Astrocyte of the cerebellum (primary cell): ENCODE results near the gene EDA.
"Not testable (repeated sequence)": the region's sequence is repeated elsewhere in the genome, so short reads cannot be mapped to it uniquely, and the experiment has no call there.

Experiments used
- DNase-seq: peaks from one replicate; pipeline ENCODE4 v3.0.0-alpha.2; 2011; ENCODE audit warnings: low read depth
- H3K4me3 ChIP-seq: 2 replicates; pipeline ENCODE4 v1.5.1; 2011; ENCODE audit warnings: mild to moderate bottlenecking, low read depth, low read length, moderate library complexity
- in situ Hi-C: cut with HindIII; loops from 2 replicates; pipeline ENCODE4 v1.10.0; 2017; ENCODE audit warnings: low sequenced_read_pairs
- TF ChIP-seq, protein P1 (sequence below): IDR thresholded peaks from 2 replicates; pipeline ENCODE4 v1.5.1; 2012; ENCODE audit warnings: low read length, low read depth, moderate library complexity, mild to moderate bottlenecking; ENCODE audit errors: missing control alignments

Gene EDA

DNA sequence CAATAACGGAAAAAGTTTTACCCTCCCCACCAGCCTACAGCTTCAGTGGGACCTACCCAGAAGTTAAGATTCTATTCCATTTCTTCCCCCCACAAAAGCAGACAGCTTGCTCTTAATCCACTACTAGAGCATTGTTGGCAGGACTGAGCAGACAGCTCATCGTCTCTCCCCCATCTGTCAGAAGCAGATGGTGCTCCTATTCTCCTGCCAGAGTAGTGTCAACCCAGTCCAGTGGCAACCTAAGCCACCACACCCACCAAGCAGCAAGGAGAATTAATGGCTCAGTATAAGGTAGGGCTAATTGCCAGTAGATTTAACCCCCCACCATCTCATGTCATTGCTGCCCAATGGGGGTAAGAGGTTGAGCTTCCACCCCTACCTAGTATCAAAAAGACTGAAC is 371.8 kb downstream of the EDA start:
- H3K4me3 ChIP-seq: no peak overlapping the region
- TF ChIP-seq, protein P1, sequence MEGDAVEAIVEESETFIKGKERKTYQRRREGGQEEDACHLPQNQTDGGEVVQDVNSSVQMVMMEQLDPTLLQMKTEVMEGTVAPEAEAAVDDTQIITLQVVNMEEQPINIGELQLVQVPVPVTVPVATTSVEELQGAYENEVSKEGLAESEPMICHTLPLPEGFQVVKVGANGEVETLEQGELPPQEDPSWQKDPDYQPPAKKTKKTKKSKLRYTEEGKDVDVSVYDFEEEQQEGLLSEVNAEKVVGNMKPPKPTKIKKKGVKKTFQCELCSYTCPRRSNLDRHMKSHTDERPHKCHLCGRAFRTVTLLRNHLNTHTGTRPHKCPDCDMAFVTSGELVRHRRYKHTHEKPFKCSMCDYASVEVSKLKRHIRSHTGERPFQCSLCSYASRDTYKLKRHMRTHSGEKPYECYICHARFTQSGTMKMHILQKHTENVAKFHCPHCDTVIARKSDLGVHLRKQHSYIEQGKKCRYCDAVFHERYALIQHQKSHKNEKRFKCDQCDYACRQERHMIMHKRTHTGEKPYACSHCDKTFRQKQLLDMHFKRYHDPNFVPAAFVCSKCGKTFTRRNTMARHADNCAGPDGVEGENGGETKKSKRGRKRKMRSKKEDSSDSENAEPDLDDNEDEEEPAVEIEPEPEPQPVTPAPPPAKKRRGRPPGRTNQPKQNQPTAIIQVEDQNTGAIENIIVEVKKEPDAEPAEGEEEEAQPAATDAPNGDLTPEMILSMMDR: no peak
- in situ Hi-C loops: no loop called here
- no peak for DNase-seq

DNA sequence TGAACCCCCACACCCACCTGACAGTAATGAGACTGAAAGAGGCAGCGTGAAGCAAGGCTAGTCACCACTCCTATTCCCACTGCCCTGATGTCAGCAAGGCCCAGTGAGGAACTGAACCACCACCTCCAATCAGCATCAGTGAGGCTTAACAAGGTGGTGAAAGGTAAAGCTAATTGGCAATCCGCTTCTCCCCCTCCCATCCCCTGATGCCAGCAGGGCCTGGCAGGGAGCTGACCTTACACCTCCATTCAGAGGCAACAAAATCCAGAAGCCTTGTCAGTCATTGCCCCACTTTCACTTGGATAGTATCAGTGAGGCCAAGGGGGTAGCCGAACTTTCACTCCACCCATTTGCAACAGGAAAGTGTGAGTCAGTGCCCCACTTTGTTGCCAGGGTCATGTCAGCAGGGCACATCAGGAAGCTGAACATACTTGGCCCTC is 373.1 kb downstream of the EDA start:
- no peak overlapping the region for H3K4me3 ChIP-seq
- no peak for DNase-seq
- in situ Hi-C loops: no loop called here
- TF ChIP-seq, protein P1: no peak

- DNase-seq: no peak
- in situ Hi-C loops: no loop called here
- TF ChIP-seq, protein P1: no peak
- H3K4me3 ChIP-seq: no peak overlapping the region
Observed at GRCh38 chrX:69991685-69992084, 375.8 kb downstream of the EDA start.

- TF ChIP-seq, protein P1: no peak
- H3K4me3 ChIP-seq: no peak overlapping the region
- DNase-seq: no peak
- in situ Hi-C loops: no loop called here
Observed at GRCh38 chrX:69993494-69993893, 377.6 kb downstream of the EDA start.

DNA sequence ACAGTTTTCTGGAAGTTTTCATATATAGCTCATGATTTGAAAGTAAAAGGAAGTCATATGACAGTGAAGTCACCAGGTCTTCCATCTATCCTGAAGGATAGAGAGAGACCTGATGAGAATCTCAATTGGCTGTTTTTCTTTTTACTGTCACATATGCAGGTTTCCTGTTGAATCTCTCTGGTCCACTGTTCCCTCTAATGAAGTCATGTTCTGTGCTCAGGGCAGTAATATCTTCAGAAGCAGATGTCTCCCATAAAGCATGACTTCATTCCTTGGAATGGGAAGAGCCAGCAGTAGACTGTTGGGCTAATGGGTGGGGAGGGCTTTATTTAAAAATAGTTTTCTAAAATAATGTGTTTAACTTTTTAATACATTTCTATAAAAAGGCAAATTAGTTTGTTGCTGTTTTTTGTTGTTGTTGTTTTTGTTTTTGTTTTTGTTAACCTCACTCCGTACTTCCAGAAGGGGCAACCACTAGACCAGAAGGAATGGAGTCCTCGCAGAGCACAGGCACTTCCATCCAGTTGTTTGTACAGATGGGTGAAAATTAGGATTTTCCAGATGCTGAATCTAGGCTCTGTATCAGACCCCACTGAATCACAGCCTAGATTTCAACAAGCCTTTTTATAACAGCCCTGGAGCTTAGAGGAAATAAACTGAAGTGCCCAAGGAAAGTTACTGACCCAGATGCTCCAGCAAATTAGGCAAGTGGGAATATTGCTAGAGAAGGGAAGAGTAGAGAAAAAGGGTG is 379.6 kb downstream of the EDA start:
- H3K4me3 ChIP-seq: no peak overlapping the region
- DNase-seq: no peak
- in situ Hi-C loops: no loop called here
- TF ChIP-seq, protein P1: no peak

DNA sequence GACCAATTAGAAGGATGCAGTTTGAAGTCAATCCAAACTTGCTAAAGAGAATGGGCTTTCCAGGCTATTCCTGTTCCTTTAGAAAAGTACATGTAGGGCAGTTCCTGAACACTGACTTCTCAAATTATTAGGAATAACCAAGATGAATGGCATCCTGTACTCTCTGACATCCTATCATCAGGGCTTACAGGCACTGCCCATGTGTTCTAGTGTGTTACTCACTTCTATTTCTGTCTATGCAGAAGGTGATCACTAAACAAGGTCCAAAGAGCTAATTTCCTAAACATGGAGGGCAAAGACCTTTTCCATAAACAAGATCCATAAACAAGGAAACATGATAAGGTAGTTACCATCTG is 380.2 kb downstream of the EDA start:
- TF ChIP-seq, protein P1: no peak

GRCh38 chrX:69998299-69998698 is 382.4 kb downstream of the EDA start:
- DNase-seq, H3K4me3 ChIP-seq, in situ Hi-C loops: not testable (repeated sequence)

More for the DNA sequence above, 380.2 kb downstream of the EDA start:
- in situ Hi-C loops: no loop called here
- no peak overlapping the region for H3K4me3 ChIP-seq
- DNase-seq: no peak
